ENCODE results near the gene UPF2. TPM values are rescaled to one million over a fixed set of nuclear protein-coding genes. Genes with fewer than 3 reads are reported as not detected.

Gene UPF2
- total RNA-seq, 4 donors from 2014 or later, result 20.6 to 24.8 (median 21.9) TPM

DNA sequence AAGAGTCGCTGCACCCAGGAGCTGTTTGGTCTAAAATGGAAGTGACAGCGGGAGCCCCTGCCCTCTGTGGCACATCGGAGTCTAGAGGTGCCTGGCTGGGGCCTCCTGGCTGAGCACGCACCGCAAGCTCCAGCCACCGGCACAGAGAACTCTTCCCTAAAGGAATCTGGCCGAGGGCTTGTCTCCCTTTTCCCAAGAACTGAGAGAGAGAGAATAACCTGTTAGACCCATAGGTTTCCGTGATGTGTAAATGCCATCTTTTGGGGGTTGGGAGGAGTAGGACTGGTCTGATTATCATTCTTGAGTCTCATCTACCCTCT lies 172.2 kb downstream of the UPF2 start:
- intact Hi-C loops (cut with DNase I; ENCODE audit: low total_unique reads), result no loop called here
- no peak overlapping the region for H3K4me3 ChIP-seq (ENCODE audit: low read depth, poor library complexity, severe bottlenecking)
- 49 to 62% methylated on average over 8 of the region's 8 CpGs for WGBS, 2 donors
- DNase-seq (ENCODE audit: low spot score in 2 of 2), result no peak
- TF ChIP-seq POLR2A (IDR thresholded peaks at IDR 0.05) (no peak), CTCF (IDR thresholded peaks at IDR 0.05) (no peak)

Other genes with a start within 250 kb of the UPF2 start
- gene PROSER2, start 219.5 kb downstream of the UPF2 start, total RNA-seq, result 10 to 100 TPM in 2 of 4 donors, 1 to 10 TPM in 2; 5.6 to 14.7 (median 9.1) TPM
- 10 to 100 TPM in 3 of 4 donors, 1 to 10 TPM in 1; 9.7 to 18.7 (median 13.1) TPM for gene DHTKD1, start 26.1 kb upstream of the UPF2 start, total RNA-seq
- gene SEC61A2, start 86.9 kb upstream of the UPF2 start, total RNA-seq, result 10 to 100 TPM in 1 of 4 donors, 1 to 10 TPM in 3; 5.3 to 14.5 (median 6.8) TPM
- gene NUDT5, start 153.1 kb upstream of the UPF2 start, total RNA-seq, result 10 to 100 TPM; 28.0 to 36.5 (median 35.2) TPM
- gene CDC123, start 153.4 kb upstream of the UPF2 start, total RNA-seq, result 10 to 100 TPM; 40.1 to 77.4 (median 58.8) TPM

All from lower leg skin (tissue), 4 donors.